NCI-H1436 (cell line): Measurements from ENCODE around the gene ATG13.

Source experiments
- DNase-seq: peaks from one replicate; lab custom pipeline; 2025; lab: John Stamatoyannopoulos, UW

The ATG13 gene

GRCh38 chr11:46607516-46607915 lies 9.8 kb upstream of the ATG13 start:
- DNase-seq = no peak

DNA sequence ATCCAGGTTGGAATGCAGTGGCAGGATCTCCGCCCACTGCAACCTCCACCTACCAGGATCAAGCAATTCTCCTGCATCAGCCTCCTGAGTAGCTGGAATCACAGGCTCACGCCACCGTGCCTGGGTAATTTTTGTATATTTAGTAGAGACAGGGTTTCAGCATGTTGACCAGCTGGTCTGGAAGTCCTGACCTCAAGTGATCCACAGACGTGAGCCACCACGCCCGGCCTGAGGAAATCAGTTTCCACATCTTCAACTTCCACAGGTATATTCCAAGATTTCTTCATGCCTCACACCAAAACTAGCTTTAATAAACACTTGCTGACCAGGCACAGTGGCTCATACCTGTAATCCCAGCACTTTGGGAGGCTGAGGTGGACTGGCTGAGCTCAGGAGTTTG lies 8.0 kb upstream of the ATG13 start:
- DNase-seq = no peak

DNA sequence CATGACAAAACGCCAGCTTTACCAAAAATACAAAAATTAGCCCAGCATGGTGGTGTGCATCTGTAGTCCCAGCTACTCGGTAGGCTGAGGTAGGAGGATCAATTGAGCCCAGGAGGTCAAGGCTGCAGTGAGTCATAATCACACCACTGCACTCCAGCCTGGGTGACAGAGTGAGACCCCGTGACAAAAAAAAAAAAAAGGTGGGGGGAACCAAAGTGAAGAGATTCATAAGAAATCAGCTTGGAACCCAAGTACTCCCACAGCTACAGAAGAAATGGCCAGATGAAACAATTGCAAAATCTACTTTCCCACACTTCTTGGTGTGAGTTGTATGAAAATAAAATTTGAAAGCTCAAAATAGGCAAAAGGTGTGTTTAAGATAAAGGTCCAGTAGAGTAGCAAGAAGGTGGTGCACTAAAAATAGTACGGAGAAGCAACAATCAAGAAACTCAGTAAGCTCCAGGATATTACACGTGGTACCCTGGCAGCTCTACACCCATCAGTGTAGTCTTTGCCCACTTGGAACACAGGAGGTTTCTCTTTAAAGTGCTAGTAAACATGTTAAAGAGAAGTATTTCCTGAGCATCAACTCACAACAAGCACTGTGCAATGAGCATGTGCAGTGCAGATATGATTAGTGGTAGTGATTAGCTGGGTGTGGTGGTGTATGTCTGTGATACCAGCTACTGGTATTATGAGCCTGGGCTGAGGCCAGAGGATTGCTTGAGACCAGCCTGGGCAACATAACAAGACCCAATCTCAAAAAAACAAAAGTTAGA lies 5.6 kb upstream of the ATG13 start:
- no peak for DNase-seq

GRCh38 chr11:46612326-46612725 lies 5.0 kb upstream of the ATG13 start:
- DNase-seq = no peak

DNA sequence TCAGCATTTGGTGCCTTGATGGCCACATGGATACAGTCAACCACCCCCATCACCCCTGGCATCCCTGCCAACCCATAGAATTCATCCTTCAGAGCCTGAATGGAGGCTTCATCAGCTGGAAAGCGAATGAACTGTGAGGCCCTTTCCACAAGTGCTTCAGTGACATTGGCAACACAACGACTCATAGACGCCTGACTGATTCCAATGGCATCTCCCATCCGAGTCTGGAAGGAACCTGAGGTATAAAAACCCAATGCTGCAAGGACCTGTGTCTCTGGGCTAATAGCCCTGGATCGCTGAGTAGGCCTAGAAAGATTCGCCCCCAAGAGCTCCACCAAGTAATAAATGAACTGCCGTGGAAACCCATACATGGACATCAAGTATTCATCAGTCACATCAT lies 1.6 kb upstream of the ATG13 start:
- DNase-seq = no peak

GRCh38 chr11:46616551-46617133 lies 711 bp upstream of the ATG13 start:
- no peak for DNase-seq

GRCh38 chr11:46617972-46618314 lies 590 bp downstream of the ATG13 start:
- DNase-seq = no peak

- DNase-seq = no peak
Measured at GRCh38 chr11:46618837-46619236, 1.5 kb downstream of the ATG13 start.

DNA sequence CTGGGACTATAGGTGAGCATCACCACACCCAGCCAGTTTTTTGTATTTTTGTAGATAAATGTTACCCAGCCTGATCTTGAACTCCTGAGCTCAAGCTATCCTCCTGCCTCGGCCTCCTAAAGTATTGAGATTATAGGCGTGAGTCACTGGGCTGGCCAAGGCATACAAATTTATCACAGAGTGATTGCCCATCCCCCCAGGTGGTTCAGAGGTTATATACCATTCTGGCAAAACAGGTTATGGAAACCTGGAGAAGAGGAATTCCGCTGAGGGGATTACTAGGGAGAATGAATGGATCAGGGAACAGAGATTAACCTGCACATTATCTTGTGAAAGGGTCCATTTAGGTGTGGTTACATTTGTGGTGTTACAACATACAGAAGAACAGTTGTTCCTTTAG lies 8.1 kb downstream of the ATG13 start:
- no peak for DNase-seq

DNA sequence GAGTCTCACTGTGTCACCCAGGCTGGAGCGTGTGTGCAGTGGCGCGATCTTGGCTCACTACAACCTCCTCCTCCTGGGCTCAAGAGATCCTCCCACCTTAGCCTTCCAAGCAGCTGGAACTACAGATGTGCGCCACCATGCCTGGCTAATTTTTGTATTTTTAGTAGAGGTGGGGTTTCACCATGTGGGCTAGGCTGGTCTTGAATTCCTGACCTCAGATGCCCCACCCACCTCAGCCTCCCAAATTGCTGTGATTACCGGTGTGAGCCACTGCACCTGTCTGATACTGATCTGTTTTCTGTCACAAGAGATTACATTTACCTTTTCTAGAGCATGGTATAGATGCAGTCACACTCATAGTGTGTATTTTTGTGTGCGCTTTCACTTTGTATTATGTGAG lies 11.6 kb downstream of the ATG13 start:
- no peak for DNase-seq

DNA sequence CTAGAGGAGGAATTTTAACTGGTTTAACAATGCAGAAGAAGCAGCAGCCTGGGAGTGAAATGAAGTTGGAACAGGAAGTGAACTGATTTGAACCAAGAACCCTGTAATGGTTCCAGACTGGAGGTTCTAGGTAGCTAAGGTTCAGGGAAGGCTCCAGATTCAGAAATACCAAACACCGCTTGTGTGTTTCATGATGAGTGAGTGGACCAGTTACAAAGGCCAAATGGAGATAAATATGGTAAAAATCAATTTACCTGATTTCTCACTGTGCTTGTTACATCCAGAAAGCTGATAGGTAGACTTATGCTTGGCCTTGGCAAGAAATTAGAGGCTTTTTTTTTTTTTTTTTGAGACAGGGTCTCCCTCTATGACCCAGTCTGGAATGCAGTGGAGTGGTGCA lies 12.9 kb downstream of the ATG13 start:
- no peak for DNase-seq

- no peak for DNase-seq
Measured at GRCh38 chr11:46631676-46632075, 14.3 kb downstream of the ATG13 start.

DNA sequence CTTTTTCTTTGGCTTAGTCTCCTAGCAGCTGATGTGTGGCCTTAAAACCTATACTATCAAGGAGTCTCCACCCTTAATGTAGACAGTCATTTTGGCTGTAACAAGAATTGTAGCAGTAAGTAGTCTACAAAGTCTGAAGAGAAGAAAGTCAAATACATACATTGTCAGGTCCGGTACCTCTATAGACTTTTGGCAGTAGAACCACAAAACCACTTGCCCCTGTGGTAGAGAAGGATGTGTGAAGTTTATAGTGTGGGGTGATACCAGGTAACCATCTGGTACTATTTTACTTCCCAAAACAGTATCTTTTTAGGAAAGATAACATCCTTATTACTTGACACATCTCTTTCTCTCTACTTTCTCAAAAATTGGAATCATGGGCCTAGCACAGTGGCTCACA lies 15.1 kb downstream of the ATG13 start:
- DNase-seq = no peak

GRCh38 chr11:46633291-46634217 lies 16.2 kb downstream of the ATG13 start:
- DNase-seq = no peak

GRCh38 chr11:46635557-46636139 lies 18.3 kb downstream of the ATG13 start:
- no peak for DNase-seq

DNA sequence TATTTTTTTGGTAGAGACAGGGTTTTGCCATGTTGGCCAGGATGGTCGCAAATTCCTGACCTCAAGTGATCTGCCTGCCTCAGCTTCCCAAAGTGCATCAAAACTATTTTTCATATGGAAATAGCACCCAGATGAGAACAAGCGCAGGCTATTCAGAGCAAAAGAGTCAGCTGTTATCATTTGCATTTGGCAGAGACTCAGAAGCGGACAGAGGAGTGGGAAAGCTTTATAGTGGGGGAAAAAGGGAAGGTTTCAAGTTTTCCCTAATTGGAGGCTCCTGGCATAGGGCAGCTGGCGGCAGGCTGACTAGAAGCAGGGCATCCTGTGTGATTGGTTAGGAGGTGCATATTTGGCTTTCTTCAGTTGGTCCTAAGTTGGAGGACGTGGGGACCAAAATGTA lies 20.2 kb downstream of the ATG13 start:
- no peak for DNase-seq

- DNase-seq = no peak
Measured at GRCh38 chr11:46639197-46639839, 22.0 kb downstream of the ATG13 start.

- no peak for DNase-seq
Measured at GRCh38 chr11:46640036-46640788, 22.9 kb downstream of the ATG13 start.

DNA sequence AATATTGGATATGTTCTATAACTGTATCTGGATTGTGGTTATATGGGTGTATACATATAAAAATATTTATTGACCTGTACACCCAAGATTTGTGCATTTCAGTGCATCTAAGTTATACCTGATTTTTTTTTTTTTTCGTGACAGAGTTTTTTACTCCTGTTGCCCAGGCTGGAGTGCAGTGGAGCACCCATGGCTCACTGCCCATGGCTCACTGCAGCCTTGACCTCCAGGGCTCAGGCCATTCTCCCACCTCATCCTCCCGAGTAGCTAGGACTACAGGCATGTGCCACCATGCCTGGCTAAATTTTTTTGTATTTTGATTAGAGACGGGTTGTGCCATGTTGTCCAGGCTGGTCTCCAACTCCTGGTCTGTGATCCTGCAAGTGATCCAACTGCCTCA lies 24.3 kb downstream of the ATG13 start:
- no peak for DNase-seq

GRCh38 chr11:46642627-46643335 lies 25.4 kb downstream of the ATG13 start:
- no peak for DNase-seq

GRCh38 chr11:46643531-46643930 lies 26.2 kb downstream of the ATG13 start:
- DNase-seq = no peak
